A673 (cell line): ENCODE measurements around the gene SLC6A6. TPM values are rescaled to one million over a fixed set of nuclear protein-coding genes. Genes with fewer than 3 reads are reported as not detected.

Experiments used
- BruUV-seq: library from RNA; stranded (reverse); fragments of 400-500 nt; replicated peaks from 2 replicates; lab custom pipeline; 2021; lab: Mats Ljungman, UMichigan
- CTCF ChIA-PET: fragments of 300-600 bp; sonication (Branson Sonifier 250); formaldehyde crosslinking; loops from one replicate; lab custom pipeline; 2022; ENCODE audit warnings: antibody characterized with exemption; lab: Charles Lee
- POLR2A ChIA-PET: fragments of 300-600 bp; sonication (Branson Sonifier 250); formaldehyde crosslinking; loops from one replicate; lab custom pipeline; 2022; ENCODE audit warnings: antibody characterized with exemption; ENCODE audit not compliant: low non-redundant PET; lab: Charles Lee
- DNase-seq: peaks from one replicate; pipeline ENCODE4 v3.0.0-alpha.2; 2015; ENCODE audit warnings: low spot score
- H3K27ac ChIP-seq: fragments of 200-600 bp; sonication (generic); 2 replicates; pipeline ENCODE4 v1.5.1; 2016; ENCODE audit warnings: mixed run types, low read depth, mild to moderate bottlenecking, mixed read lengths, antibody characterized with exemption, low read length; ENCODE audit not compliant: poor library complexity, severe bottlenecking
- H3K27me3 ChIP-seq: fragments of 200-600 bp; sonication (generic); replicated peaks from 2 replicates; pipeline ENCODE4 v1.6.1; 2017; ENCODE audit warnings: mixed run types, low read depth, mild to moderate bottlenecking, mixed read lengths, antibody characterized with exemption, low read length; ENCODE audit not compliant: insufficient read depth, poor library complexity
- H3K36me3 ChIP-seq: fragments of 200-600 bp; sonication (generic); 2 replicates; pipeline ENCODE4 v1.6.1; 2016; ENCODE audit warnings: mixed run types, mild to moderate bottlenecking, mixed read lengths, antibody characterized with exemption, low read length; ENCODE audit not compliant: insufficient read depth, poor library complexity, severe bottlenecking
- H3K4me1 ChIP-seq: fragments of 200-600 bp; sonication (generic); 2 replicates; pipeline ENCODE4 v1.6.1; 2017; ENCODE audit warnings: mixed run types, mild to moderate bottlenecking, mixed read lengths, antibody characterized with exemption, low read length; ENCODE audit not compliant: insufficient read depth, poor library complexity, severe bottlenecking
- H3K4me3 ChIP-seq: fragments of 200-600 bp; sonication (generic); 2 replicates; pipeline ENCODE4 v1.5.1; 2016; ENCODE audit warnings: low read depth, mixed run types, mild to moderate bottlenecking, mixed read lengths, low read length; ENCODE audit not compliant: poor library complexity, severe bottlenecking
- H3K9me3 ChIP-seq: fragments of 200-600 bp; sonication (generic); 2 replicates; pipeline ENCODE4 v1.6.1; 2016; ENCODE audit warnings: mixed run types, low read depth, mild to moderate bottlenecking, mixed read lengths, antibody characterized with exemption, low read length; ENCODE audit not compliant: poor library complexity, severe bottlenecking
- CTCF ChIP-seq: fragments of 300-800, 200-600 bp; sonication (generic); conservative IDR thresholded peaks from 2 replicates; pipeline ENCODE4 v1.5.1; 2017; ENCODE audit warnings: low read depth, mild to moderate bottlenecking, antibody characterized with exemption, low read length, moderate library complexity, mixed read lengths
- EZH2 ChIP-seq: fragments of 200-600 bp; sonication (generic); IDR thresholded peaks from 2 replicates; pipeline ENCODE4 v1.6.1; 2017; ENCODE audit warnings: borderline replicate concordance, low read depth, mild to moderate bottlenecking, mixed read lengths, antibody characterized with exemption, low read length; ENCODE audit not compliant: poor library complexity, severe bottlenecking
- intact Hi-C: fragments of 100-400 bp; cut with micrococcal nuclease; formaldehyde crosslinking; loops from one replicate; pipeline ENCODE4 v1.10.0; 2022; ENCODE audit not compliant: unreplicated experiment
- total RNA-seq: library from RNA; stranded (reverse); gene quantifications from 2 replicates; pipeline ENCODE4 v1.2.3, GENCODE V29; 2021

The SLC6A6 gene
- total RNA-seq, 1 experiment from 2014 or later, result 55.1 TPM

- H3K9me3 ChIP-seq, result no peaks in the 10 kb centered on the region
- no peaks in the 10 kb centered on the region for H3K27me3 ChIP-seq
- H3K27ac ChIP-seq, result no peak overlapping the region
- TF ChIP-seq CTCF (no peak), EZH2 (no peak)
- ChIA-PET CTCF (no interaction called here), POLR2A (no interaction called here)
- intact Hi-C loops, result no loop called here
- no peaks in the 10 kb centered on the region for H3K36me3 ChIP-seq
- BruUV-seq, result no TSS peak
- no peak overlapping the region for H3K4me3 ChIP-seq
- DNase-seq, result no peak
- H3K4me1 ChIP-seq, result peaks cover 8% of the 10 kb centered on the region
Observed at GRCh38 chr3:14373753-14374376, 28.5 kb upstream of the SLC6A6 start.

- BruUV-seq, result no TSS peak
- CTCF ChIA-PET, result no interaction called here
Observed at GRCh38 chr3:14374444-14374883, 27.9 kb upstream of the SLC6A6 start.

GRCh38 chr3:14375192-14375591 is 27.2 kb upstream of the SLC6A6 start:
- Histone ChIP-seq H3K9me3 (no peaks in the 10 kb centered on the region), H3K27me3 (no peaks in the 10 kb centered on the region), H3K27ac (no peak overlapping the region), H3K4me3 (no peak overlapping the region), H3K4me1 (peaks cover 8% of the 10 kb centered on the region), H3K36me3 (no peaks in the 10 kb centered on the region)
- ChIA-PET POLR2A (no interaction called here), CTCF (no interaction called here)
- intact Hi-C loops, result no loop called here
- TF ChIP-seq CTCF (no peak), EZH2 (no peak)
- BruUV-seq, result no TSS peak
- DNase-seq, result no peak

More at GRCh38 chr3:14374444-14374883, 27.9 kb upstream of the SLC6A6 start:
- Histone ChIP-seq H3K27ac (no peak overlapping the region), H3K4me1 (peaks cover 8% of the 10 kb centered on the region), H3K4me3 (no peak overlapping the region), H3K27me3 (no peaks in the 10 kb centered on the region), H3K9me3 (no peaks in the 10 kb centered on the region), H3K36me3 (no peaks in the 10 kb centered on the region)
- TF ChIP-seq EZH2, result no peak
- no peak for TF ChIP-seq CTCF
- intact Hi-C loops, result no loop called here
- DNase-seq, result no peak
- POLR2A ChIA-PET, result no interaction called here
